ENCODE measurements around the gene STAC2.

The STAC2 gene

GRCh38 chr17:39195568-39196160 lies 30.1 kb downstream of the STAC2 start:
- DNase-seq, result peak; percentile 87
- Histone ChIP-seq H3K36me3 (replicated peaks; ENCODE audit: insufficient read depth, low read length) (0 out of 2 replicates have a peak, but pooled peaks cover 3% of the 10 kb centered on the region), H4K20me1 (ENCODE audit: insufficient read depth, low read length) (no peaks in the 10 kb centered on the region), H2AFZ (ENCODE audit: low read length) (peak overlapping the region; percentile 21; the same call in 1 of the 2 replicates), H3K27me3 (replicated peaks; ENCODE audit: insufficient read depth, low read length) (no peaks in the 10 kb centered on the region), H3K4me1 (ENCODE audit: low read length) (peaks cover 25% of the 10 kb centered on the region), H3K9me2 (replicated peaks; ENCODE audit: insufficient read depth, low read length) (no peaks in the 10 kb centered on the region), H3K27ac (ENCODE audit: low read length) (peak overlapping the region; percentile 91), H3K4me3 (ENCODE audit: low read length) (peak overlapping the region; percentile 56), H3F3A (ENCODE audit: insufficient read depth, low read length) (peaks cover 29% of the 10 kb centered on the region), H3K9ac (ENCODE audit: low read length) (peak overlapping the region; percentile 66), H3K79me2 (ENCODE audit: low read length) (peaks cover 61% of the 10 kb centered on the region), H3K9me3 (replicated peaks; ENCODE audit: insufficient read depth, low read length) (no peaks in the 10 kb centered on the region), H3K4me2 (ENCODE audit: low read depth, low read length) (peak overlapping the region; percentile 75)
- TF ChIP-seq EZH2 (optimal IDR thresholded peaks at IDR 0.05; ENCODE audit: low read depth, low read length) (no peak), EZH2phosphoT487 (IDR thresholded peaks at IDR 0.05; ENCODE audit: low read length) (no peak), CTCF (IDR thresholded peaks at IDR 0.05; ENCODE audit: low read length) (no peak)

DNA sequence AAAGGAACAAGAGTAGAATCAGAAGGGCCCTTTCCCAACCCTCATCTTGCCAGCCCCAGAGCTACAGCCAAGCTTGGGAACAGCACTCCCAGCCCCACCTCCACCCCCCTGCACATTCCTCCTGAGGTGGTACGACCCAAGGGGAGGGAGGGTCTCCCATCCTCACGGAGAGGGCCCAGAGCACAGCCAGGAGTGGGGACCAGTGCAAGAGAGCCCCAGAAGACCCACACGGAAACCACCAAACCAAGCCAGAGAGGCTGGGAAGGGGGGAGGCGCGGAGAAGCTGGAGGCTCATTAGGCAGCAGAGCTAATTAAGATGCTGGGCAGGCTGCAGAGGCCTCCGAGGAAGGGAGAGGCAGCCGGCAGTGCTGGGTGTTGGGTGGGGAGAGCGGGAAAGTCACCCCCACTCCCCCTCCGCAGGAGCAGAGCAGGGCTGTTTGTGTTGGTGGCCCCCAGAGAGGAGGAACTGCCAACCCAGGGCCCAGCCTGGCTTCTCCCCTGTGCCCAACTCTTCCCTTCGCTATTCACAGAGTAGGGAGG lies 30.7 kb downstream of the STAC2 start:
- Histone ChIP-seq H3K36me3 (replicated peaks; ENCODE audit: insufficient read depth, low read length) (0 out of 2 replicates have a peak, but pooled peaks cover 3% of the 10 kb centered on the region), H3K4me3 (ENCODE audit: low read length) (peak overlapping the region; percentile 56), H3K4me2 (ENCODE audit: low read depth, low read length) (peak overlapping the region; percentile 75), H3K27ac (ENCODE audit: low read length) (peak overlapping the region; percentile 91; the same call in 1 of the 2 replicates), H3K4me1 (ENCODE audit: low read length) (peaks cover 25% of the 10 kb centered on the region), H2AFZ (ENCODE audit: low read length) (no peak overlapping the region), H3K9me3 (replicated peaks; ENCODE audit: insufficient read depth, low read length) (no peaks in the 10 kb centered on the region), H3K9ac (ENCODE audit: low read length) (peak overlapping the region; percentile 66), H3K79me2 (ENCODE audit: low read length) (peaks cover 55% of the 10 kb centered on the region), H3F3A (ENCODE audit: insufficient read depth, low read length) (peaks cover 26% of the 10 kb centered on the region), H3K9me2 (replicated peaks; ENCODE audit: insufficient read depth, low read length) (no peaks in the 10 kb centered on the region), H4K20me1 (ENCODE audit: insufficient read depth, low read length) (no peaks in the 10 kb centered on the region), H3K27me3 (replicated peaks; ENCODE audit: insufficient read depth, low read length) (no peaks in the 10 kb centered on the region)
- no peak for TF ChIP-seq EZH2 (optimal IDR thresholded peaks at IDR 0.05; ENCODE audit: low read depth, low read length)
- no peak for TF ChIP-seq EZH2phosphoT487 (IDR thresholded peaks at IDR 0.05; ENCODE audit: low read length)
- no peak for TF ChIP-seq CTCF (IDR thresholded peaks at IDR 0.05; ENCODE audit: low read length)
- DNase-seq, result no peak

DNA sequence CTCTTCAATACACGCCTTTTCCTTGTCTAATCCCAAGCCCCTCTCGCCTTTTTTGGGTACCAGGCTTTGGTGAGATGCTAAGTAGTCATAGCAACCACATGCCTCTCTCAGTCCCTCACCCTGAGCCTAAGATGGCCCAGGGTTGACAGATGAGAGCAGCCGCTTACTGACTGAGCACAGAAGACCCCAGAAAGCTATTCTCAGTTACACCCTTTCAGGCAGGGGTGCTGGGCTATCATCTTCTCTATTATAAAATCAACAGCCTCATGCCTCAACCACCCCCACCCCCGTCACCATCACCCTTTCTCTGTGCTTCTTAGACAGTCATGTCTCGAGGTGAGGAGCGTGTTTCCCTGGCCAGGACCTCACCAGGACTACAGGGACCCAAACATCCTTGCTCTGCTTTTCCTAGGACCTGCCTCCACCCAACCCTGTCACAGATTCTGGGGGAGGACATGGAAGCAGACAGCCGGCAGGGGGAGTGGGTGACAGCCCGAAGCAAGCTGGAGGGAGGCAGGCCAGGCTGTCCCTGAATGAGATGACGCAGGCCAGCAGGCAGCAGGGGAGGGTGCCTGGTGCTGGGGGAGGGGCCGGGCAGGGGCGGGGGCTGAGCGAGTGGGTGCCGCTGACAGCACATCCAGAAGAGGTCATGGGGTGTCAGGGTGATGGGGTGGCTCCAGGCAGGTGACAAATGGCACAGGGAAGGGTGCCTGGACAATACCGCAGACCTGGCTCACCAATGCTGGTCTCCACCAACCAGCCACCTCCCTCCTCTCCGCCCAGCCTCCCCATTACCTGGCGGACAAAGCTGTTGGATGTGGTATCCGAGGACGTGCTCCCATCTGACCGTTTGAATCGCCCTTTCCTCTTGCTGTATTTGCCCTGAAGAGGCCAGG lies 31.4 kb downstream of the STAC2 start:
- H3K79me2 ChIP-seq (ENCODE audit: low read length), result peaks cover 55% of the 10 kb centered on the region
- H3K9ac ChIP-seq (ENCODE audit: low read length), result peak overlapping the region; percentile 66; the same call in 1 of the 2 replicates
- H2AFZ ChIP-seq (ENCODE audit: low read length), result no peak overlapping the region
- peaks cover 25% of the 10 kb centered on the region for H3K4me1 ChIP-seq (ENCODE audit: low read length)
- no peak overlapping the region; the same call in 1 of the 2 replicates for H3K4me2 ChIP-seq (ENCODE audit: low read depth, low read length)
- H3K9me3 ChIP-seq (replicated peaks; ENCODE audit: insufficient read depth, low read length), result no peaks in the 10 kb centered on the region
- peak overlapping the region; percentile 91; the same call in 1 of the 2 replicates for H3K27ac ChIP-seq (ENCODE audit: low read length)
- TF ChIP-seq EZH2phosphoT487 (IDR thresholded peaks at IDR 0.05; ENCODE audit: low read length) (no peak), EZH2 (optimal IDR thresholded peaks at IDR 0.05; ENCODE audit: low read depth, low read length) (no peak), CTCF (IDR thresholded peaks at IDR 0.05; ENCODE audit: low read length) (no peak)
- peaks cover 22% of the 10 kb centered on the region for H3F3A ChIP-seq (ENCODE audit: insufficient read depth, low read length)
- no peak overlapping the region for H3K4me3 ChIP-seq (ENCODE audit: low read length)
- no peak for DNase-seq
- H3K36me3 ChIP-seq (replicated peaks; ENCODE audit: insufficient read depth, low read length), result 0 out of 2 replicates have a peak, but pooled peaks cover 3% of the 10 kb centered on the region
- H3K27me3 ChIP-seq (replicated peaks; ENCODE audit: insufficient read depth, low read length), result no peaks in the 10 kb centered on the region
- no peaks in the 10 kb centered on the region for H4K20me1 ChIP-seq (ENCODE audit: insufficient read depth, low read length)
- no peaks in the 10 kb centered on the region for H3K9me2 ChIP-seq (replicated peaks; ENCODE audit: insufficient read depth, low read length)

Data from MM.1S (cell line).